HPDE6-E6E7 (cell line): ENCODE measurements around the gene PACRG.

Experiments
- DNase-seq: peaks from one replicate; pipeline ENCODE4 v3.0.0; 2011; ENCODE audit warnings: missing footprints; ENCODE audit errors: extremely low spot score

The PACRG gene

GRCh38 chr6:163085426-163085825 lies 357.7 kb downstream of the PACRG start:
- no peak for DNase-seq

GRCh38 chr6:163085861-163086623 lies 358.3 kb downstream of the PACRG start:
- DNase-seq: no peak

- no peak for DNase-seq
Measured at GRCh38 chr6:163086624-163086920, 358.8 kb downstream of the PACRG start.

- DNase-seq: no peak
Measured at GRCh38 chr6:163087981-163088380, 360.2 kb downstream of the PACRG start.

GRCh38 chr6:163092876-163093275 lies 365.1 kb downstream of the PACRG start:
- DNase-seq: no peak

GRCh38 chr6:163094881-163095280 lies 367.1 kb downstream of the PACRG start:
- DNase-seq: no peak

GRCh38 chr6:163095401-163095800 lies 367.6 kb downstream of the PACRG start:
- no peak for DNase-seq

- no peak for DNase-seq
Measured at GRCh38 chr6:163098827-163099479, 371.2 kb downstream of the PACRG start.

GRCh38 chr6:163099621-163100171 lies 371.9 kb downstream of the PACRG start:
- no peak for DNase-seq

- no peak for DNase-seq
Measured at GRCh38 chr6:163100259-163100658, 372.5 kb downstream of the PACRG start.

- no peak for DNase-seq
Measured at GRCh38 chr6:163113358-163113962, 385.7 kb downstream of the PACRG start.

GRCh38 chr6:163118941-163119340 lies 391.2 kb downstream of the PACRG start:
- no peak for DNase-seq

- no peak for DNase-seq
Measured at GRCh38 chr6:163120223-163120622, 392.4 kb downstream of the PACRG start.

- DNase-seq: no peak
Measured at GRCh38 chr6:163121270-163121669, 393.5 kb downstream of the PACRG start.

- DNase-seq: no peak
Measured at GRCh38 chr6:163122365-163122764, 394.6 kb downstream of the PACRG start.

- no peak for DNase-seq
Measured at GRCh38 chr6:163123098-163123497, 395.3 kb downstream of the PACRG start.

- DNase-seq: no peak
Measured at GRCh38 chr6:163126741-163127140, 399.0 kb downstream of the PACRG start.

GRCh38 chr6:163127587-163127986 lies 399.8 kb downstream of the PACRG start:
- no peak for DNase-seq

- no peak for DNase-seq
Measured at GRCh38 chr6:163128324-163128723, 400.6 kb downstream of the PACRG start.

- DNase-seq: no peak
Measured at GRCh38 chr6:163132050-163132750, 404.4 kb downstream of the PACRG start.

- no peak for DNase-seq
Measured at GRCh38 chr6:163133017-163133416, 405.2 kb downstream of the PACRG start.

- no peak for DNase-seq
Measured at GRCh38 chr6:163133691-163134090, 405.9 kb downstream of the PACRG start.
